ENCODE data around the gene GALNT6. TPM values are rescaled to one million over a fixed set of nuclear protein-coding genes. Genes with fewer than 3 reads are reported as not detected.

Gene GALNT6
- total RNA-seq, 1 donor from 2014 or later = 3.7 TPM

- TF ChIP-seq, protein P1, sequence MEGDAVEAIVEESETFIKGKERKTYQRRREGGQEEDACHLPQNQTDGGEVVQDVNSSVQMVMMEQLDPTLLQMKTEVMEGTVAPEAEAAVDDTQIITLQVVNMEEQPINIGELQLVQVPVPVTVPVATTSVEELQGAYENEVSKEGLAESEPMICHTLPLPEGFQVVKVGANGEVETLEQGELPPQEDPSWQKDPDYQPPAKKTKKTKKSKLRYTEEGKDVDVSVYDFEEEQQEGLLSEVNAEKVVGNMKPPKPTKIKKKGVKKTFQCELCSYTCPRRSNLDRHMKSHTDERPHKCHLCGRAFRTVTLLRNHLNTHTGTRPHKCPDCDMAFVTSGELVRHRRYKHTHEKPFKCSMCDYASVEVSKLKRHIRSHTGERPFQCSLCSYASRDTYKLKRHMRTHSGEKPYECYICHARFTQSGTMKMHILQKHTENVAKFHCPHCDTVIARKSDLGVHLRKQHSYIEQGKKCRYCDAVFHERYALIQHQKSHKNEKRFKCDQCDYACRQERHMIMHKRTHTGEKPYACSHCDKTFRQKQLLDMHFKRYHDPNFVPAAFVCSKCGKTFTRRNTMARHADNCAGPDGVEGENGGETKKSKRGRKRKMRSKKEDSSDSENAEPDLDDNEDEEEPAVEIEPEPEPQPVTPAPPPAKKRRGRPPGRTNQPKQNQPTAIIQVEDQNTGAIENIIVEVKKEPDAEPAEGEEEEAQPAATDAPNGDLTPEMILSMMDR (IDR thresholded peaks at IDR 0.05; ENCODE audit: unreplicated experiment) = no peak
- DNase-seq (ENCODE audit: low spot score, unreplicated experiment) = no peak
- no peaks in the 10 kb centered on the region for H3K9me3 Mint-ChIP-seq (ENCODE audit: low read depth)
Measured at GRCh38 chr12:51405801-51406207, 14.6 kb upstream of the GALNT6 start.

GRCh38 chr12:51404627-51405026 lies 13.4 kb upstream of the GALNT6 start:
- no peaks in the 10 kb centered on the region for H3K36me3 Mint-ChIP-seq (ENCODE audit: insufficient read depth)
- peaks cover 3% of the 10 kb centered on the region for H3K27me3 Mint-ChIP-seq
- no peak for DNase-seq (ENCODE audit: low spot score, unreplicated experiment)
- peaks cover 3% of the 10 kb centered on the region for H3K4me1 Mint-ChIP-seq (ENCODE audit: low read depth)
- TF ChIP-seq, protein P1 (IDR thresholded peaks at IDR 0.05; ENCODE audit: unreplicated experiment) = no peak
- no peak overlapping the region for H3K4me3 Mint-ChIP-seq (ENCODE audit: low read depth)
- H3K27ac Mint-ChIP-seq = no peak overlapping the region
- no peaks in the 10 kb centered on the region for H3K9me3 Mint-ChIP-seq (ENCODE audit: low read depth)

More at GRCh38 chr12:51405801-51406207, 14.6 kb upstream of the GALNT6 start:
- Mint-ChIP-seq H3K27me3 (peaks cover 3% of the 10 kb centered on the region), H3K4me3 (ENCODE audit: low read depth) (no peak overlapping the region), H3K4me1 (ENCODE audit: low read depth) (peaks cover 7% of the 10 kb centered on the region), H3K27ac (no peak overlapping the region), H3K36me3 (ENCODE audit: insufficient read depth) (no peaks in the 10 kb centered on the region)

DNA sequence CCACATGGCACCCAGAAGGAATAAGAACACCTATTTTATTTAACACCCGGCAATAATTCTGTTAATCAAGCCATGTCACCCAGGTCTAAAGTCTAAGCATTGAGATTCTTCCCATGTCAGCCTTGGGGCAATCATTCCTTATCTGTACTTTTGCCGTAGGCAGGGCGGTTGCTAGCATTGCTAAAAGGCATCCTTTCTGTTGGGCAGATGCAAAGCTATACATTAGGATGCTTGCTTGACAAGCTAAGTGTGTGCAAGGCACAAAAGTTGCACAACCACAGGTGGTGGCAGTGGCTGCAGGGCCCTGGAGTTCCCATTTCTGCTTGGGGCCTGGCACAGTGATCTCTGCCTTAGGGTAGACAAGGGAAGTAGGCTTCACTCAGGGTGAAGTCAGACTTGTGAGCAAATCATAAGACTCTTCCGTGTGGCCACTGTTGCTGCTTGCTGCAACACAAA lies 12.5 kb upstream of the GALNT6 start:
- Mint-ChIP-seq H3K4me1 (ENCODE audit: low read depth) (peaks cover 3% of the 10 kb centered on the region), H3K36me3 (ENCODE audit: insufficient read depth) (no peaks in the 10 kb centered on the region), H3K9me3 (ENCODE audit: low read depth) (no peaks in the 10 kb centered on the region), H3K27me3 (peaks cover 7% of the 10 kb centered on the region), H3K4me3 (ENCODE audit: low read depth) (no peak overlapping the region), H3K27ac (no peak overlapping the region)
- TF ChIP-seq, protein P1 (IDR thresholded peaks at IDR 0.05; ENCODE audit: unreplicated experiment) = no peak
- no peak for DNase-seq (ENCODE audit: low spot score, unreplicated experiment)

- DNase-seq (ENCODE audit: low spot score, unreplicated experiment) = no peak
- TF ChIP-seq, protein P1 (IDR thresholded peaks at IDR 0.05; ENCODE audit: unreplicated experiment) = no peak
- Mint-ChIP-seq H3K27me3 (peaks cover 9% of the 10 kb centered on the region), H3K36me3 (ENCODE audit: insufficient read depth) (no peaks in the 10 kb centered on the region), H3K27ac (no peak overlapping the region), H3K4me3 (ENCODE audit: low read depth) (no peak overlapping the region), H3K4me1 (ENCODE audit: low read depth) (peaks cover 3% of the 10 kb centered on the region), H3K9me3 (ENCODE audit: low read depth) (no peaks in the 10 kb centered on the region)
Measured at GRCh38 chr12:51403159-51403558, 12.0 kb upstream of the GALNT6 start.

DNA sequence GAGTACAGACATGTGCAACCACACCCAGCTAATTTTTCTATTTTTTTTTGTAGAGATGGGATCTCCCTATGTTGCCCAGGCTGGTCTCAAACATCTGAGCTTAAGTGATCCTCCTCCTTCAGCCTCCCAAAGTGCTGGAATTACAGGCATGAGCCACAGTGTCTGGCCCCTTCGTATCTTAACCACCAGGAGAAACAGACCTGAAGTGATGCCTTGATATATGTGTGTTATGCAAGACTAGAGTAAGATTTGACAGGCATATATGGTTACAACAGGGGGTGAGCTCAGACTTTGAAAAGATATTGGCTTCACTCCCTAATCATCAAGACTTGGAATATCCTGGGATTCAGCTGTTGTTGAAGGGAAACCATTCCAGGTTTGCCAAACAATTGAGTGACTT lies 10.7 kb upstream of the GALNT6 start:
- no peak overlapping the region for H3K4me3 Mint-ChIP-seq (ENCODE audit: low read depth)
- DNase-seq (ENCODE audit: low spot score, unreplicated experiment) = no peak
- H3K27ac Mint-ChIP-seq = no peak overlapping the region
- H3K27me3 Mint-ChIP-seq = peaks cover 15% of the 10 kb centered on the region
- H3K4me1 Mint-ChIP-seq (ENCODE audit: low read depth) = peaks cover 3% of the 10 kb centered on the region
- no peaks in the 10 kb centered on the region for H3K9me3 Mint-ChIP-seq (ENCODE audit: low read depth)
- no peaks in the 10 kb centered on the region for H3K36me3 Mint-ChIP-seq (ENCODE audit: insufficient read depth)
- TF ChIP-seq, protein P1 (IDR thresholded peaks at IDR 0.05; ENCODE audit: unreplicated experiment) = no peak

Data from progenitor cell of endocrine pancreas (in vitro differentiated cells).